ENCODE measurements around the gene ZBTB7C.

The ZBTB7C gene

DNA sequence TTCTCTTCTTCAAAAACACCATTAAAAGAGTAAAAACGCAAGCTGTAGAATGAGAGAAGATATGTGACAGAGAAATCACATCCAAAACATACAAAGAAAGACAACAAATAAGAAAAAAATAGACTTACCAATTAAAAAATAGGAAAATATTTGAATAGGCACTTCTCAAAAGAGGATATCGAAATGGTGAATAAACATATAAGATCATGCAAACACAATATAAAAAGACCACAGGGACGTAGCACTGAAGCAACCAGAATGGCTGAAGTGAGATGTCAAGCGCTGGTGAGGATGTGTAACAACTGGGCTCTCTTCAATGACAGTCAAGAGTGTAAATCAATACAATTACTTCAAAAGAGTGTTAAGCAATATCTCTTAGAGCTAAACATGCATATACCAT, 202.3 kb downstream of the ZBTB7C start:
- FAIRE-seq, result no peak

GRCh38 chr18:48203961-48204666, 205.1 kb downstream of the ZBTB7C start:
- no peak for FAIRE-seq

DNA sequence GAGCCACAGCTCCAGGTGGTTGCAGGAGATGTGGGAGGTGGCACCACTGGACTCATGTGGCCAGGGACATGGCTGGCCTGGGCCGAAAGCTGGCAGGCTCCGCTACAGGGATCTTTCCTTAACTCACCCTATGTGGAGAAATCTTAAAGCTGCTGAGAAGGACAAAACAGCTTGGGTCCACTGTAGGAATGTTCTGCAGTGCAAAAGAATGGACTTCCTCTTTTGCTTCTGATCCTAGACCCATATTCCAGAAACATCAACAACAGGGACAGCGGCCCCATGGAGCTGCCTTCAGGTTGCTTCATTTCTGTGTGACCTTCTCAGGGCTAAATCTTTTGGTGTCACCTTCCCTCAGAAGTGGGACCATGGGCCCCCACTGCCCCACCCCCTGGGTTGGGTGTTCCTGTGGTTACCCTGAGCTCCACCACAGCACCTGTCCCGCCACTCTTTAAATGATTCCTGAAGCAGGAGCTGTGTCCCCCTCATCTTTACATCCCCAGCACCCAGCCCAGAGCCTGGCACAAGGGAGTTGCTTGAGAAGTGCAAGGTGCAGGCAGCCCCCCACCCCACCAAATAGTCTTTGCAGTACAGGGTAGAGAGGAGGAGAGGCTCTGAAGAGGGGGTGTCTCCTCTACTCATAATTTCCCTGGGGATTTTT, 205.8 kb downstream of the ZBTB7C start:
- FAIRE-seq, result no peak

DNA sequence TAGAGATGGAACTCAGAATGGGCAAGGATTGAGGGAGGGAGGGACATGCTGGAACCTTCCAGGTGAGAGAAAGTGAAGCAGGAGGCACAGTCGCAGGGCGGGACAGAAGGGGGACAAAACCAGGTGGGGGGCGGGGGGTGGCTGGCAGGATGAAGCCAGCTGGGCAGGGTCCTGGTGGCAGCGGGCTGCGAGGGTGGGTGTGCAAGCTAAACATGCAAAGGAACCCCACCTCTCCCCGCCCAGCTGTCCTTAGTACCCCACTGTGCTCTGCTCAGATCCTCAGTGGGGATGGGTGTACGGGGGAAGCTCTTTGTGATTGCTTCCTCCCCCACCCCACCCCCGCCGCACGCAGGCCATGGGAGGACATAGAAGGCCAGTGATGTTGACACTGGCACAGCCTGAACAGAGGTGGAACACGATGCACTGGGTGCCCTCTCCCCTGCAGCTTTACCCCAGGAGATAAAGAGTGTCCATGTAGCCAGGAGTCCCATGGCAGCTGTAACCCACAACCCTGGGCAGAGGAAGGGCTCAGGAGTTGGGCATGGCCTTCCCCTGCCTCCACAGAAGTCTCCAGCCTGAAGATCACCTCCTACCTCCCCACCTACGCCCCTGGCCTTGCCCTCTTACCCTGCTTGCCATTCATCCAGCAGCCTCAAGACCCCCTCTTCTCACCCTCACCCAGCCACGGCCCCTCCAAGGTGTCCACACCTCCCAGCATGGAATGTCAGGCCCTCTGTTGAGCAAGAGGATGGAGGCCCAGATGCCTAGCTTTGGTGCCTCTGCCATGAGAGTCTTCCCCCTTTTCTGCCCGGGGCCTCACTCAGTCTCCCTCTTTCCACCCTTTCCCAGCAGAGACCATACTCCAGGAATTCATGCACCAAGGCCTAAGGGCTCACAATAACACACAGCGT, 206.6 kb downstream of the ZBTB7C start:
- FAIRE-seq, result no peak

DNA sequence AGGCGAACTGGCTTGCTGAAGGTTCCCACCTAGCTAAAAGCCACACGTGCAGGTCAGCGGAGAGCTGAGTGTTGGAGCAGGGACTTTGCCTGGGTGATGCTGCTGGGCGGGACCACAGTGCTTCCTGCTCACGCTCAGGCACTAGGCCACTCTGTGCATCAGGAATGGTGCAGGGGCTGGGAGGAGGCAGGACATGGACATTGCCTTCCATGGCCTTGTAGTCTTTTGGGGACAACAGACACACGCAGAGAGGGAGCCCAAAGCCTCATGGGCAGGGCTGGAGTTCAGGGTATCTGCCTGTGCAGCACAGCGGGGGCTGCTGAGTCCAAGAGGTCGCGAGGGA, 207.2 kb downstream of the ZBTB7C start:
- no peak for FAIRE-seq

- FAIRE-seq, result no peak
Observed at GRCh38 chr18:48201337-48202005, 207.7 kb downstream of the ZBTB7C start.

DNA sequence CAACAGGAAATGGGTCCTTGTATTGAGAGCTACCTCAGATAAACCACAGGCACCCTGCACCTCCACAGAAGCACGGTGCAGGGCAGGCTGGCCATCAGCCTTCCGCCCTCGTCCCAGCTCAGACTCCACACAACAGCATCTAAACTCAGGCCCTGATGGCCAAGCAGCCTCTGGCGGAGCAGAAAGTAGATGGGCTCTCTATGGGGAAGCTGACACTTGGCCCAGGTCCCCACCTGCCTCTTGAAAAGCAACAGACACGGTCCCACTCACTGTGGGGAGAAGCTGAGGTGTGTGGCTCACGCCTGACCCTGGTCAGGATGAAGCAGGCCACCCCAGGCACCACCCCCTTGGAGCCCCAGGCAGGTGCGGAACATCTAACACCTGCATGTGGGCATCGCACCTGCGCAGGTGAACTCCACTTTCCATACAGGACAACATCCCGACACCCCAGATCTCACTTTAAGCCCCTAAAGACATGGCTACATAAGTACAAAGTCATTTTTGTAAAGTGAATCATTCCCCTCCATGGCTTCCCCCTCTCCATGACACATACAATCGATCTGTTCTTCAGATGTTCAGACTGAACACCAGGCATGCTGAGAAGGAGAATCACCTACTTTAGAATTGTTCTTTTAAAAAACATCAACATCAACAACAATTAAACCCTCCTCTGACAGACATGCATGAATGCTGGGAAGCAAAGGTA, 208.4 kb downstream of the ZBTB7C start:
- FAIRE-seq, result no peak

- FAIRE-seq, result no peak
Observed at GRCh38 chr18:48199399-48199798, 209.8 kb downstream of the ZBTB7C start.

GRCh38 chr18:48197819-48198218, 211.4 kb downstream of the ZBTB7C start:
- no peak for FAIRE-seq

DNA sequence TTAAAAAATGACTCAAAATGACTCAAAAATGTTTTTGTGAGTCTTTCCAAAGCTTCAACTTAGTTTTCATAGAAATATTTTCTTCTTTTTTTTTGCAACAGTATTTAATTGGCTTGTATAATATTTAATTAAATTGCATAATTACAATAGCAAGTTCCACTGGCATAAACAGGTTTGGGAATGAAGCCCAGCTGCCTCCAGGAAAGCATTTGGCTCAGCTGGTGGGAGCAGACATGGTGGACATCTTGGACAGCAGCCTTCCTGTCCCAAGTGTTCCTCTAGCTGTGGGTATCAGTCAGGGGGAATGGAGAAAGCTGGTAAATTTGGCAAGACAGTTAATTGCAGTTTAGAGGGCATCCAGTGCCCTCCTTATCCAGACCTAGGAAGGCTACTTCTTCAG, 213.4 kb downstream of the ZBTB7C start:
- no peak for FAIRE-seq

- no peak for FAIRE-seq
Observed at GRCh38 chr18:48194591-48195181, 214.5 kb downstream of the ZBTB7C start.

DNA sequence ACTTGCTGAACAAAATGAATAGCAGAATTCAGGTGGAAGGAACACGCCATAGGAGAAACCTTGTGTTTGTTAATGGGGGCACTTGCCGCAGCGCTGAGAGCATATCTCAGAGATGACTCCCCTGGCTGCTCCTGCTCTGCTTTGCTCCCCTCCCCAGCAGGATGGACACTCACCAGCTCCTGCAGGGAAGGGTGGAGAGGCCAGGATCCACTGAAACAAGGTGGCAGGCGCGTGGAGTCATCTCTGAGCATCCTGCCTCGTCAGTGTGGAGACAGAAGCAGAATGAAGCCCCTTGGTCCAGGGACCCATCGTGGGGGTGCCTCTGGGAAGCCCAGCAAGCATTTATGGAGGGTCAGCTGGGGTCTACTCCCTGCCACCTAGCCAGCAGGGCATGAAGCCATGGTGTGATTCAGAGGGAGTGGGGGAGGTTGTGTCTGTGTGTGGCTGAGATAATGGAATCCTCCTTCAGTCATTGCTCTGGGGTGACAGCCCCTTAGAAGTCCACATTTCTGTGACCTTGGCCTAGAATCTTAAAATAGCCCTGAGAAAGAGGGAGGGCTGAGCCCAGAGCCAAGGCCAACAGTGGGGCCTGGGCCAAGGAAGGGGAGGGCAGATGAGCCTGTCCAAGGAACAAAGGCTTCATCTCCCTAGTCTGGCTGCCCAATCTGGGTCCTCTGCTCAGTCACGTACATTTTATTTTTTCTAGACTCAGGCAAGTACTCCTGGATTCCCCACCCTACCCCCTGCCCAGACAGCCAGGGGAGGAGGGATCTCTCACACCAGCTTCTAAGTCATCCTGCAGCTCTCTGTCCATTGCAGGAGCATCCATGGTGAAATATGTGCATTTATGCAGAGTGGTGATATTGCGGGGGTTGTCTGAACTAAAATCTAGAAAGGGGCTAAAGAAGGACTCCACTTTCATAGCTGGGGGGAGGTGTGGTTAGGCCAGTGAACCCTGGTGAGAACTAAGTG, 215.4 kb downstream of the ZBTB7C start:
- no peak for FAIRE-seq

DNA sequence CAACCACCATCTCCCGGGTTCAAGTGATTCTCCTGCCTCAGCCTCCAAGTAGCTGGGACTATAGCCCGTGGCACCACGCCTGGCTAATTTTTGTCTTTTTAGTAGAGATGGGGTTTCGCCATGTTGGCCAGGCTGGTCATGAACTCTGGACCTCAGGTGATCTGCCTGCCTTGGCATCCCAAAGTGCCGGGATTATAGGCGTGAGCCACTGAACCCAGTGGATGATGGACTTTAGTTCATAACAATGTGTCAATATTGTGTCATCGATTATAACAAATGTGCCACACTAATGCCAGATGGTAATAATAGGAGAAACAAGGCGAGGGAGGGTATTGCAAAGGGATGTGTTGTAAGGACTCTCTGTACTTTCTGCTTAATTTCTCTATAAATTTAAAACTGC, 216.6 kb downstream of the ZBTB7C start:
- no peak for FAIRE-seq

DNA sequence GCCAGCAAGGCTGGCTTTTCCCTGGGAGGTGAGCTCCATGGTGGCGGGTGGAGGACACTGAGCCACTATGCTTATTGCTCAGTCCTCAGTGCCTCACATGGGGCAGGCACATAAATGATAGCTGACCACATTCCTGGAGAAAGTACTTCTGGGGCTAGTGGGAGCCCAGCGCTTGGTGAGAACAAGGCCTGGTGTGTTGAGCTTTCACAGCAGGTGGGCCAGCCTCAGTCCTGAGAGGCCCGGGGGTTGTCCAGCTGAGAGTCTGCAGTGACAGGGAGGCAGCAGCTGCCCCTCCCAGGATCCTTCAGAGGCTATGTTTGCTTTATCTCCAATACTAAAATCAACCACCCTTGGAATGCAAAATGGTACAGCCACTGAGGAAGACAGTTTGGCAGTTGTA, 217.7 kb downstream of the ZBTB7C start:
- FAIRE-seq, result no peak

DNA sequence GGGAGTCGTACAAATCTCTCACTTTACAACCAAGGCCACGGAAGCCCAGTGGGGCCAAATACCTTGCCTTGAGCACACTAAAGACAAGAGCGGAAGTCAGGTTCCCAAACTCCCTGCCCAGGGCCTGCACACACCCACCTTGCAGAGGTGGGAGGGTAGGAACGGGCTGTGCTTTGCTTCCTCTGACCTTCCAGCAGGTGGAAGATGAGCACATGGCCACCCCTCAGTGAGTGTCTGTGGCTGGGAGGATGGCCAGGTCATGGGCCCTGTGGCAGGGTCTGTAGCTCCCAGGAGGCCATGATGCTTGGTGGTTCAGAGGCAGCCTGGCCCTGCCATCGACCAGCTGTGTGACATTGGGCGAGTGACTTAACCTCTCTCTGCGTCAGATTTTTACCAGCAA, 218.2 kb downstream of the ZBTB7C start:
- no peak for FAIRE-seq

- FAIRE-seq, result no peak
Observed at GRCh38 chr18:48188609-48189008, 220.6 kb downstream of the ZBTB7C start.

DNA sequence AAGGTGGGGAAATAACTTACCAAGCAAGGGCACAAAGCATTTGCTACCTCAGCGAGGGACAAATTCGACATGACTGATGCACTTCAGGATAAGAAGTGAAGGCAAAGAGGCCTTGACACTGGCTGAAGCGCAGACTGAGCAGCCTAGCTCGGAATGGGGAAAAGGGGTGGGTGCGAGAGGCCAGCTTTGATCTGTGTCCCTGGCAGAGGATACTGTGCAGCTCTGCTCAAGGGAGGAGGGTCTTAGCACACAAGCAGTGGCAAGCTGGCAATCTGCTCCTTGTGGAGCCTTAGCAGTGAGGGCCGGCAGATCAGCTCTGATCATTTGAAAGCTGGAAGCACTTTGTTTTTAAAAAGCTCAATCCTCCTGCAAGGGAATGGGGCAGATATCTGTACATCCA, 222.3 kb downstream of the ZBTB7C start:
- FAIRE-seq, result no peak

GRCh38 chr18:48186131-48186766, 222.9 kb downstream of the ZBTB7C start:
- no peak for FAIRE-seq

DNA sequence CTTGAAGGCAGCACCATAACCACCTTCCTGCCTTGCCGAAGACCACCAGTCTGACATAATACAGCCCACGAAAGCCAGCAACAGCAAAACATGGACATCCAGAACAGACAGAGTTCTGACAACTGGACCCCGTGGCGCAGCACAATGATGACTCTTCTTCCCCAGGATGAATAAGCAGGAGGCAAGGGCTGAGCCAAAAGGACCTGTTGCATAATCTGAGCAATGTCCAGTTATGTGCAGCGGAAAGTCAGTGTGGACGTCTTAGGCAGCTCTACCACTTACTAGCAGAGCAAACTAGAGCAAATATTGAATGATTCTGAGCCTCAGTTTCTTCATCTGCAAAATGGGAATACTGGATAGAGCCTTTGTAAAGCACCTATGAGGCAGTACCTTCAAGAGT, 225.1 kb downstream of the ZBTB7C start:
- no peak for FAIRE-seq

DNA sequence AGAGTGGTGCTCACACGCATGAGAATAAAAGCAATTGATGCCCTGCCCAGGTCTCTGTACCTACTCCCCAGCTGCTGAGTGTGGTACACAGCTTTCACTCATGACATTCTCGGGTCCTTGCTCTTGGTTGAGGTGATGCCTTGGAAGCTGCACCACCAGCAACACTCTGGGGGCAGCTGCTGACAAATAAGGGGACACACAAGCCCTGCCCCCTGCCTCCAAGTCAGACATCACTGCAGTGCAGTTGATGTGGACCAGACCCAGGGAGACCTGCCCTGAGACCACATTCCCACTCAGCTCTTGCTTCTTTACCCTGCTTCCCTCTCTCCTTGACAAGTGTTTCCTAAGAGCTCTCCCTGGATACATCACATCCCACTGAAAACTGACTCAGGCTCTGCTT, 225.6 kb downstream of the ZBTB7C start:
- no peak for FAIRE-seq

DNA sequence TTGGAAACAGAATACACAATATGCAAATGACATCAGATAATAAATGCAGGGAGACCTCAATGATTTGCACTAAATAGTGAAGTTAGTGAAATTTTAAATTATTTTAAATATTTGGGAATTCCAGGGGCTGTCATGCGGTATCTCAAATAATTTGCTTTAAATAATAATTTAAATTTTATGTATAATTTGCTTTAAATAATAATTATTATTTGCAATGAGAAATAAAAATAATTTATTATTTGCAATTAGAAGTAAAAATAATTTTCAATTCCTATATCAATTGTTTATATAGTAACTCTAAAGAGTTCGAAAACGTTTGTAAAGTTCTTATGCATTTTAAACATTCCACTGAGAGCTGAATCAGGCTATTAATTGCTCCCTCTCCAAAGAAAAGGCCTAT, 226.4 kb downstream of the ZBTB7C start:
- peak; percentile 79 for FAIRE-seq
